Adrenal gland (tissue), 12 donors: ENCODE data around the gene CASP4. TPM values are rescaled to one million over a fixed set of nuclear protein-coding genes. Genes with fewer than 3 reads are reported as not detected.
A peak's percentile ranks its signal among the peaks of the same experiment; 100 is the strongest.

Experiments
- DNase-seq, 7 donors: peaks; one replicate each; pipeline ENCODE4 v3.0.0-alpha.2; 2019 to 2020
- H3K27ac ChIP-seq, 5 donors: fragments of 200-600 bp; sonication (generic) in 4 of 5; 1 replicate in 3 of 5; 2 replicates in 2 of 5; pipeline versions ENCODE4 v1.5.1 to v1.8.0; 2016 to 2020; ENCODE audit warnings: mild to moderate bottlenecking in 1 of 5
- H3K27me3 ChIP-seq: fragments of 200-600 bp; 2 replicates; pipeline ENCODE4 v1.8.0; 2021
- H3K36me3 ChIP-seq, 2 donors: fragments of 200-600 bp; replicated peaks in 1 of 2; 1 replicate in 1 of 2; 2 replicates in 1 of 2; pipeline versions ENCODE4 v1.5.1 to v1.8.0; 2018 to 2022
- H3K4me1 ChIP-seq, 2 donors: fragments of 200-600 bp; replicated peaks in 1 of 2; 1 replicate in 1 of 2; 2 replicates in 1 of 2; pipeline versions ENCODE4 v1.5.1 to v1.8.0; 2018 to 2021
- H3K4me3 ChIP-seq, 4 donors: fragments of 200-600 bp; sonication (generic) in 3 of 4; one replicate each; pipeline ENCODE4 v1.5.1; 2016 to 2018
- H3K9me3 ChIP-seq, 3 donors: fragments of 200-600 bp; sonication (generic) in 1 of 3; replicated peaks in 1 of 3; 1 replicate in 2 of 3; 2 replicates in 1 of 3; pipeline versions ENCODE4 v1.5.1 to v1.8.0; 2016 to 2021
- POLR2A ChIP-seq, 2 donors: fragments of 450-650 bp; IDR thresholded peaks; one replicate each; pipeline ENCODE4 v1.6.1; 2017; ENCODE audit warnings: antibody characterized with exemption in 2 of 2, mild to moderate bottlenecking in 2 of 2, moderate library complexity in 1 of 2
- WGBS, 4 donors: extraction: QIAGEN DNeasy Blood & Tissue Kit in 2 of 4; methylation state at CpG; one replicate each; pipeline versions ENCODE4 v1.1.5 to v1.1.7; 2013 to 2017; 5-methylcytosine and 5-hydroxymethylcytosine counted together
- intact Hi-C, 2 donors: fragments of 100-400 bp; cut with DNase I; formaldehyde crosslinking; loops; one replicate each; pipeline versions ENCODE4 v1.14.1 to v1.15.0; 2022 to 2023
- polyA plus RNA-seq, 3 donors: library from polyadenylated mRNA; stranded (reverse); fragments of 200-250 nt in 2 of 3; fragments of 350-450 nt in 1 of 3; fragmentation: Illumina TruSeq in 1 of 3; extraction: RNeasy Lipid Tissue Mini Kit (QIAGEN cat#74804) in 1 of 3; gene quantifications; one replicate each; pipeline ENCODE4 v1.2.3, GENCODE V29; 2013 to 2014
- total RNA-seq, 9 donors: library from RNA; depleted of rRNA in 4 of 9; stranded (reverse); fragments of >200 nt in 4 of 9; fragments of 120-200 nt in 1 of 9; fragmentation: NEBNext Ultra II Directional in 1 of 9; extraction: Animal tissue kit (Norgen Biotek cat#: 25700) in 1 of 9; gene quantifications; one replicate each; pipeline versions ENCODE4 v1.1.0 to v1.2.4, GENCODE V29; 2013 to 2023
- TF ChIP-seq, protein P1 (sequence below), 6 experiments: fragments of 450-650 bp in 4 of 6; fragments of 200-600 bp in 2 of 6; sonication (generic) in 1 of 6; IDR thresholded peaks; 1 replicate in 5 of 6; 2 replicates in 1 of 6; pipeline versions ENCODE4 v1.5.1 to v1.8.0; 2016 to 2021; ENCODE audit warnings: antibody characterized with exemption in 6 of 6, mild to moderate bottlenecking in 2 of 6, moderate library complexity in 1 of 6
- donor health status: healthy with polysubstance abuse.
- donor health status: Bipolar disorder and iron deficiency.
- donor health status: DM: yes; HTN: yes; CAD: no.
- donor health status: DM: no; HTN: no; CAD: no.
- donor health status: DM: no; HTN: no; CAD: no.
- donor health status: DM: yes; HTN: yes; CAD: no.

The CASP4 gene
- total and polyA plus RNA-seq, 12 donors, result 29.0 to 81.2 (median 49.9) TPM

DNA sequence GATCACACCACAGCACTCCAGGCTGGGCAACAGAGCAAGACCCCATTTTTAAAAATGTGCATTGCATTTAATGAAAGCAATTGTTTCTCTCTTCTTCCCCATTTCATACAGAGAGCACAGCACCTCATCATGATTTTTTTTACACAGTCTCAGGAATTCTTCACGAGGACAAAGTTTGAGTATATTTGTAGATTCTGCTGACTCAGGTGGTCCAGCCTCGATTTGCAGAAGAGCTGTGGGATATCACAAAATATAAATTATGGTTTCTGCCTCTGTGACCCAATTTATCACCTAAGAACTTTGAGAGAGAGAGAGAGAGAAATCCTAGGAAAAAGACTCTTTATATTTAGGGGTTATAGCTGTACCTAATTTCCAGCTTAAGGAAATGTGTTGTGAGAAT, 34.8 kb upstream of the CASP4 start:
- 45 to 59% (median 56%) methylated on average over 2 of the region's 2 CpGs for WGBS, 4 donors
- no peaks in the 10 kb centered on the region for H3K4me1 ChIP-seq
- intact Hi-C loops, result no loop called here
- TF ChIP-seq, protein P1, sequence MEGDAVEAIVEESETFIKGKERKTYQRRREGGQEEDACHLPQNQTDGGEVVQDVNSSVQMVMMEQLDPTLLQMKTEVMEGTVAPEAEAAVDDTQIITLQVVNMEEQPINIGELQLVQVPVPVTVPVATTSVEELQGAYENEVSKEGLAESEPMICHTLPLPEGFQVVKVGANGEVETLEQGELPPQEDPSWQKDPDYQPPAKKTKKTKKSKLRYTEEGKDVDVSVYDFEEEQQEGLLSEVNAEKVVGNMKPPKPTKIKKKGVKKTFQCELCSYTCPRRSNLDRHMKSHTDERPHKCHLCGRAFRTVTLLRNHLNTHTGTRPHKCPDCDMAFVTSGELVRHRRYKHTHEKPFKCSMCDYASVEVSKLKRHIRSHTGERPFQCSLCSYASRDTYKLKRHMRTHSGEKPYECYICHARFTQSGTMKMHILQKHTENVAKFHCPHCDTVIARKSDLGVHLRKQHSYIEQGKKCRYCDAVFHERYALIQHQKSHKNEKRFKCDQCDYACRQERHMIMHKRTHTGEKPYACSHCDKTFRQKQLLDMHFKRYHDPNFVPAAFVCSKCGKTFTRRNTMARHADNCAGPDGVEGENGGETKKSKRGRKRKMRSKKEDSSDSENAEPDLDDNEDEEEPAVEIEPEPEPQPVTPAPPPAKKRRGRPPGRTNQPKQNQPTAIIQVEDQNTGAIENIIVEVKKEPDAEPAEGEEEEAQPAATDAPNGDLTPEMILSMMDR (IDR thresholded peaks at IDR 0.05), result no peak
- no peak for TF ChIP-seq POLR2A (IDR thresholded peaks at IDR 0.05)
- H3K36me3 ChIP-seq, result no peaks in the 10 kb centered on the region
- H3K27ac ChIP-seq, result no peak overlapping the region
- no peaks in the 10 kb centered on the region for H3K9me3 ChIP-seq
- H3K4me3 ChIP-seq, result no peak overlapping the region
- no peaks in the 10 kb centered on the region for H3K27me3 ChIP-seq
- DNase-seq, result no peak

DNA sequence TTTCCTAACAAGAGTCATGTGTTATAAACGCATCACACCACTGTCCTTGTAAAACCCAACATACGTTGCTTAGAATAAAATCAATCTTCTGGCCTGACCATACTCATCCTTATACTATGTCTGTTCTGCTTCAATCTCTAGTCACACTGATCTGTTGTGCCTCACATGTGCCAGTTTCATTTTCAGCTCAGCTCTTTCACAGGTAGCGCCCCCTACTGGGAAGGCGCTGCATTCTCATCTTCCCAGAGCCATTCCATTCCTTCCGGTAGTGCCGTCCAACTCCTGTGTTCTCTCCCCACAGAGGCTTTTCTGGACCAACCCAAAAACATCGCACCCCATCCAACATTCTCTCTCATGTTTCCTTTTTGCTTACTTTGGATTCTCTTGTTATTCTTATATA, 32.4 kb upstream of the CASP4 start:
- Histone ChIP-seq H3K36me3 (no peaks in the 10 kb centered on the region), H3K4me1 (no peaks in the 10 kb centered on the region), H3K27ac (no peak overlapping the region), H3K27me3 (no peaks in the 10 kb centered on the region), H3K4me3 (no peak overlapping the region), H3K9me3 (no peaks in the 10 kb centered on the region)
- intact Hi-C loops, result no loop called here
- 67 to 81% (median 75%) methylated on average over 7 of the region's 7 CpGs for WGBS, 4 donors
- DNase-seq, result peak in 2 of 7 donors; percentile 33
- TF ChIP-seq POLR2A (IDR thresholded peaks at IDR 0.05), result no peak
- TF ChIP-seq, protein P1 (IDR thresholded peaks at IDR 0.05), result peak in 5 of 6 experiments; percentile 28 to 57 (median 53)

DNA sequence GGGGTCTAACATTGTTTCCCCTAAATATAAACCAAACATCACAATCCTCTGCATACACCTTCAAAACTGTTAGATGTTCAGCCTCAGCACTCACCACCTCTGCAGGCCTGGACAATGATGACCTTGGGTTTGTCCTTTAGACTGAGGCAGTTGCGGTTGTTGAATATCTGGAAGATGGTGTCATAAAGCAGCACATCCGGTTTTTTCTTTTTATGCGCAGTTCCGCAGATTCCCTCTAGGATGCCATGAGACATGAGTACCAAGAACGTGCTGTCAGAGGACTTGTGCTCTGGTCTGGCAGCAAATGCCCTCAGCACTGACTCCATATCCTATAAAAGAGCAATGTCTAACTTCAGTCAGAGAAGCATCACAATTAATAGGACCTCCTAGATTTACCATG, 31.8 kb upstream of the CASP4 start:
- peak in 1 of 7 donors; percentile 14 for DNase-seq
- H3K9me3 ChIP-seq, result no peaks in the 10 kb centered on the region
- H3K4me1 ChIP-seq, result no peaks in the 10 kb centered on the region
- H3K27ac ChIP-seq, result no peak overlapping the region
- intact Hi-C loops, result no loop called here
- no peak overlapping the region for H3K4me3 ChIP-seq
- H3K36me3 ChIP-seq, result no peaks in the 10 kb centered on the region
- 73 to 83% (median 77%) methylated on average over 5 of the region's 5 CpGs for WGBS, 4 donors
- no peaks in the 10 kb centered on the region for H3K27me3 ChIP-seq
- TF ChIP-seq POLR2A (IDR thresholded peaks at IDR 0.05), result no peak
- TF ChIP-seq, protein P1 (IDR thresholded peaks at IDR 0.05), result no peak

DNA sequence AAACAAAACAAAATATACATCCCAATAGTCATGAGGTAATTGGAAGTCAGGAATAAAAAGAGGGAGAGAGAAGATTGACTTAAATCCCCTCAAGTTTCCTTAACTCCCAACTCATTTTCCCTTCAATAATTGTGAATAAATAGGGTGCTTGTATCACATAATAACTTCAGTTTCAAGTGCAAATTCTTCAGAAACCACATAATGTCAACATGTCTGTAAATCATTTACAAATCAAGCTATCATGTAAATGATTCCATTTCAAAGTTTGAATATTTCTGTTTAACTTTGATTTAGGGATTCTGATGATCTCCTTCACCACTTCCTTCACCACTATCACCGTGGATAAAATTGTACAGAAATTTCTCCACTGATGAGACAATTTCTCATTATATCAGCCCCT, 31.3 kb upstream of the CASP4 start:
- no peak for DNase-seq
- Histone ChIP-seq H3K4me1 (no peaks in the 10 kb centered on the region), H3K27ac (no peak overlapping the region), H3K27me3 (no peaks in the 10 kb centered on the region), H3K36me3 (no peaks in the 10 kb centered on the region), H3K4me3 (no peak overlapping the region), H3K9me3 (no peaks in the 10 kb centered on the region)
- TF ChIP-seq POLR2A (IDR thresholded peaks at IDR 0.05), result no peak
- TF ChIP-seq, protein P1 (IDR thresholded peaks at IDR 0.05), result no peak
- intact Hi-C loops, result no loop called here
- 76 to 83% (median 80%) methylated on average over 1 of the region's 1 CpG for WGBS, 4 donors
